Stimulated activated CD8-positive, alpha-beta memory T cell treated with anti-CD3 and anti-CD28 coated beads, Interleukin-12 subunit alpha, Interleukin-12 subunit beta, amount 100 ng/mL, for 24 hours (primary cell): ENCODE data around the gene OR8S1.
"Not testable (repeated sequence)": the region's sequence is repeated elsewhere in the genome, so short reads cannot be mapped to it uniquely, and the experiment has no call there.

Experiments used
- DNase-seq: peaks from one replicate; pipeline ENCODE4 v3.0.0-alpha.2; 2020; ENCODE audit errors: extremely low read depth

The OR8S1 gene

DNA sequence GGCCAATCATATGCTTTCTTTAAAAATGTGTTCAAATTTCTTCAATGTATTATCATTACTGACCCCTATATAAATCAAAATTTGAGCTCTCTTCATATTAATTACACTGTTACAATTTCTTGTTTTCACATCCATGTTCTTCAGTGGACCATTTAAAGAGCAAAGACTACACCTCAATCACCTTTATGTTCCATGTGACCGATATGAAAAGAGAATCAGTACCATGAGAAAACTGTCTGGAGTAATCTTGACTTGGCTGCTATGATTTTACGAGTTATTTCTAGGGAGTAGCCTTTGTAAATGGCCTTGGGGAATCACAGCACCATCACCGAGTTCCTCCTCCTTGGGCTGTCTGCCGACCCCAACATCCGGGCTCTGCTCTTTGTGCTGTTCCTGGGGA lies at the start of gene OR8S1:
Gene OR8S1 (plus strand): TSS at position 301 of the 400 bp plus-strand sequence. CDS start 0 bp downstream, at position 301.
- no peak for DNase-seq

DNA sequence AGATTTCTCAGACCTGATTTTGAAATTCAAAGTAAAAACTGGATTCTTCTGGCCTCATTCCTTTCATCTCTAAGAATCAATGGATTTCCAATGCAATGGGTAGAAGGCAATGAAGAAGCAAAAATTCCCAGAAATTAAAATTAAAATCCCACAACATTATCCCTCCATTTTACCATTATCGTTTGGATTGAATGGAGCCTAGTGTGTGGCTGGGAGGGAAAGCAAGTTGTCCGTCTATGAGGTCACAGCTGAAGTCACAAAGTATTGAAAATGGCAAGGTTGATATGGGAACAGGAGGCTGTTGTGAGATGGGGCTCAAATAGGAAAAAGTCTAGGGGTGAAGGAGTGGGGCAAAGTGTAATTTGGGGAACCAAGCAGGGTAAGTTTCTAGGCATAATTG lies 43.2 kb upstream of the OR8S1 start, which contains the start of gene C12orf54:
Gene C12orf54 (plus strand): TSS at position 301 of the 400 bp plus-strand sequence. CDS start 799 bp downstream, outside the sequence.
- no peak for DNase-seq

DNA sequence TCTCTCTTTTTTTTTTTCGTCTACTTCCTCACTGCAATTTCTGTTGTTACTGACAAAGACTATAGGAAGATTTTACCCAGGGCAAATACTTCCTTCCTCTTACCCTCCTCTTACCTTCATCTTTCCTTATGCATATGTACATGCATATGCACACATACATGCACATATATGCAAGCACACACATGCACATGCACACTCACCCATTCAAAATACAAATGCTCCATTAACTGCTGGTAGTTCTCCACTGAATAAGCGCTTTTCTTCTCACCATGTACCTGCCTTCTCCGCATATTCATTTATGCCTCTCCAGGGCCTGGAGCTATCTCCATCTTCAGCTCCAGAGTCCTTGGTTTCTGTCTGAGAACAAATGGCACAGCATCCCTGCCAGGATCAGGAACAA lies 42.5 kb upstream of the OR8S1 start:
- DNase-seq: no peak

- DNase-seq: no peak
Observed at GRCh38 chr12:48486261-48486660, 39.2 kb upstream of the OR8S1 start.

DNA sequence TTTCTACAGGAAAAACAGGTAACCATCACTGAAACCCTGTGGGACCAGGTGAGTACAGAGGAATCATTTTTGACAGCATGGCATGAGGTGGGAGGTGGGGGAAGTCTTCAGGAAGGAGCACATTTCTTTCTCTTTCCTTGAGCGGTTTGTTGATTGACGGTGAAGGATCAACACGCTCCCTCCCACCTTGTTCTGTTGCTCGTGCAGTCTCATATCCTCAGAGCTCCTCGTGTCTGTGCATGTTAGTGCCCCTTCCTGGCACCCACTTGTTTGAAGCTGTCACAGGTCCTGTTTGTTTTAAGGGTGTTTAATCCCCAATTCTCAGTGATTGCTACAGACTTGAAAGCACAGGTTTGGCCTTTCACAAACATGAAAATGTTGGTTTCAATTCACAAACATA lies 38.8 kb upstream of the OR8S1 start:
- no peak for DNase-seq

- no peak for DNase-seq
Observed at GRCh38 chr12:48489012-48489411, 36.4 kb upstream of the OR8S1 start.

- not testable (repeated sequence) for DNase-seq
Observed at GRCh38 chr12:48489456-48489855, 36.0 kb upstream of the OR8S1 start.

GRCh38 chr12:48500281-48500680 lies 25.2 kb upstream of the OR8S1 start:
- DNase-seq: not testable (repeated sequence)

DNA sequence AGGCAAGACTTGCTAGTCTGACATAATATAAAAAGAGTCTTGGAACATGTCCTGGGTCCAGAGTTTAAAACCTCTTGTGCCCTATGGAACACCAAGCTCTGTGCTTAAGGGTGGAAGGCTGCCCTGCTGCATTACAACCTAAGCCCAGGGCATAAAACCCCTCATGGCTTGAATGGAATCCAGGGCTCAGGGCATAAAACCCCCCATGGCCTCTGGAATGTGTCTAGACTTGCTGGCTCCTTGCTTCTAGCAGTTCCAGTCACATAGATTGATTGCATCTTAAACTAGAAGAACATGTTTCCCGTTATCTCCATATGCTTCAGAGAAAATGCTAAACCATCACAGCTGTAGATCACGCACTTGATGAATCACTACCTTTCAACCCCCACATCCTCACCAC lies 18.6 kb upstream of the OR8S1 start:
- DNase-seq: not testable (repeated sequence)

- DNase-seq: no peak
Observed at GRCh38 chr12:48508987-48509386, 16.4 kb upstream of the OR8S1 start.

DNA sequence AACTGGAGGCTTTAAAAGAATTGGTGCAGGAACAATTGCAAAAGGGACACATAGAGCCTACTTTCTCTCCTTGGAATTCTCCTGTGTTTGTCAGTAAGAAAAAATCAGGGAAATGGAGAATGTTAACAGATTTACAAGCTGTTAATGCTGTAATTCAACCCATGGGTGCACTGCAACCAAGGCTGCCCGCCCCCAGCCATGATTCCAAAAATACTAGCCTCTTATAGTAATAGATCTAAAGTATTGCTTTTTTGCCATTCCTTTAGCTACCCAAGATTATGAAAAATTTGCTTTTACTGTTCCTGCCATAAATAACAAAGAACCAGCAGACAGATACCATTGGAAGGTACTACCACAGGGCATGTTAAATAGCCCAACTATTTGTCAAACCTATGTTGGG lies 15.3 kb upstream of the OR8S1 start:
- no peak for DNase-seq

DNA sequence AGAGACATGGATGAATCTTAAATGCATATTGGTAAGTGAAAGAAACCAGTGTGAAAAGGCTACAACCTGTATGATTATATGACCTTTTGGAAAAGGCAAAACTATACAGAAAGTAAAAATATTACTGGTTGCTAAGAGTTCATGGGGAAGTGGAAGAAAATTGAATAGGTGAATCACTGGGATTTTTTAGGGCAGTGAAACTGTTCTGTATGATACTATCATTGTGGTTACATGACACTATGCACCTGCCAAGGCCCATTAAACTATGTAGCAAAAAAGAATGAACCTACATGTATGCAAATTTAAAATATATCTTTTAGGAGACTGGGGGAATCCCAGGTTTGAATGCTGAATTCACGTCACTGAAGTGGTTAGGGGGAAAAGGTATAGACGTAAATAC lies 12.6 kb upstream of the OR8S1 start:
- DNase-seq: no peak

DNA sequence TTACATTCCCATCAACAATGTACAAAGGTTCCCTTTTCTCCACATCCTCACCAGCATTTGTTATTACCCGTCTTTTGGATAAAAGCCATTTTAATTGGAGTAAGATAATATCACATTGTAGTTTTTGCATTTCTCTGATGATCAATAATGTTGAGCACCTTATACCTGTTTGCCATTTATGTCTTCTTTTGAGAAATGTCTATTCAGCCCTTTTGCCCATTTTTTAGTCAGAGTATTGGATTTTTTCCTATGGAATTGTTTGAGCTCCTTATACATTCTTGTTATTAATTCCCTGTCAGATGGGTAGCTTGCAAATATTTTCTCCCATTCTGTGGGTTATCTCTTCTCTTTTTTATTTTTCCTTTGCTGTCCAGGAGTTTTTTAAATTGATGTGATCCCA lies 10.7 kb upstream of the OR8S1 start:
- DNase-seq: no peak

DNA sequence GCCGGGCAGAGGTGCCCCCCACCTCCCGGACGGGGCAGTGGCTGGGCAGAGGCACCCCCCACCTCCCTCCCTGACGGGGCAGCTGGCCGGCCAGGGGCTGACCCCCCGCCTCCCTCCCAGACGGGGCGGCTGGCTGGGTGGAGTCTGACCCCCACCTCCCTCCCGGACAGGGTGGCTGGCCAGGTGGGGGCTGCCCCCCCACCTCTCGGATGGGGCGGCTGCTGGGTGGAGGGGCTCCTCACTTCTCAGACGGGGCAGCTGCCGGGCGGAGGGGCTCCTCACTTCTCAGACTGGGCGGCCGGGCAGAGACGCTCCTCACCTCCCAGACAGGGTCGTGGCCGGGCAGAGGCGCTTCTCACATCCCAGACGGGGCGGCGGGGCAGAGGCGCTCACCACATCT lies 5.1 kb upstream of the OR8S1 start:
- DNase-seq: not testable (repeated sequence)

DNA sequence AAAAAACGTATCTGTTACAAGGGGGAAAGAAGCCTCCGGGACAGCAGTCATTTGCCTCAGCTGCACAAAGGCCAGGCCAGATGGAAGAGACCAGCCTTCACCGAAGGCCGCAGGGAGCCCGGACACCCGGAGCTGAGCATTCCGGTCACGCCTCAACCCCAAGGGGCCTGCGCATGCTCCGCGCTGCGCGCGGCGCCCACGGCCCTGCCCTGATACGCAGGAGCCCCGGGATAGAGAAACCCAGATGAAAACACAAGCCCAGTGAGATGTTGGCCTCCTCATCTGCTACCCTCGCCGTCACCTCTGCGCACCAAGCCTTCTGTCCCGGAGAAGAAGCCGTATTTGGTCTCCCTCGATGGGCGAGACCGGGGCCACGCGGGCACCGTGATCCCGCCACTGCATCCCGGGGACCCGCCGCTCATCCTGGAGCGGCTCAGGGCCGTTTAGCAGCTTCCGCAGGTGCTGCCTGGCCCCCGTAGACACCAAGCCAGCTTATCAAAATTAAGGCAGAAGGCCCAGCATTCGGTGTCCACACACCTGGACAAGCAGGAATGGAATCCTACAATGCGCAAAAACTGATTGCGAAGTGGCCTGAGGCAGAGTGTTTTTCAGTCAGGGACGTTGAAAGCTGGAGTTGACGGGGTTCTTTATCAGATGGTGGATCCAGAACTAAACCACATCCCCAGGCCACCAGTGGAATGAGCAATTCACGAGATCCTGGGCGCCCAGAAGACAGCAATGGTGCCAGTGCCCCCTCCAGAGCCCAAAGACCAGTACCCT lies 2.6 kb downstream of the OR8S1 start:
- DNase-seq: no peak

DNA sequence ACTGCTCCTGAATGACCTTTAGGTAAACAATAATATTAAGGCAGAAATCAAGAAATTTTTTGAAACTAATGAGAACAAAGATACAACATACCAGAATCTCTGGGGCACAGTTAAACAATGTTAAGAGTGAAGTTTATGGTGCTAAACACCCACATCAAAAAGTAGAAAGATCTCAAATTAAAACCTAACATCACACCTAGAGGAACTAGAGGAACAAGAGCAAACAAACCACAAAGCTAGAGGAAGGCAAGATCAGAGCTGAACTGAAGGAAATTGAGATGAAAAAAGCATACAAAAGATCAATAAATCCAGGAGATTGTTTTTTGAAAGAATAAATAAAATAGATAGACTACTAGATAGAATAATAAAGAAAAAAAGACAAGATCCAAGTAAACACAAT lies 7.2 kb downstream of the OR8S1 start:
- no peak for DNase-seq

DNA sequence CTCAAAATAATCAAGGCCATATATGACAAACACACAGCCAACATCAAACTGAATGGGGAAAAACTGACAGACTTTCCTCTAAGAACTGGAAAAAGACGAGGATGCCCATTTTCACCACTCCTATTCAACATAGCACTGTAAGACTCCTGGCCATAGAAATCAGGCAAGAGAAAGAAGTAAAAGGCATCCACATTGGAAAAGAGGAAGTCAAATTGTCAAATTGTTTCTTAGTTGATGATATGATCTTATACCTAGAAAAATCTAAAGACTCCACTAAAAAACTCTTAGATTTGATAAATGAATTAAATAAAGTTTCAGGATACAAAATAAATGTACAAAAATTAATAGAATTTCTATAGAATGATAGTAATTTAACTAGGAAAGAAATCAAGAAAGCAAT lies 11.2 kb downstream of the OR8S1 start:
- no peak for DNase-seq

DNA sequence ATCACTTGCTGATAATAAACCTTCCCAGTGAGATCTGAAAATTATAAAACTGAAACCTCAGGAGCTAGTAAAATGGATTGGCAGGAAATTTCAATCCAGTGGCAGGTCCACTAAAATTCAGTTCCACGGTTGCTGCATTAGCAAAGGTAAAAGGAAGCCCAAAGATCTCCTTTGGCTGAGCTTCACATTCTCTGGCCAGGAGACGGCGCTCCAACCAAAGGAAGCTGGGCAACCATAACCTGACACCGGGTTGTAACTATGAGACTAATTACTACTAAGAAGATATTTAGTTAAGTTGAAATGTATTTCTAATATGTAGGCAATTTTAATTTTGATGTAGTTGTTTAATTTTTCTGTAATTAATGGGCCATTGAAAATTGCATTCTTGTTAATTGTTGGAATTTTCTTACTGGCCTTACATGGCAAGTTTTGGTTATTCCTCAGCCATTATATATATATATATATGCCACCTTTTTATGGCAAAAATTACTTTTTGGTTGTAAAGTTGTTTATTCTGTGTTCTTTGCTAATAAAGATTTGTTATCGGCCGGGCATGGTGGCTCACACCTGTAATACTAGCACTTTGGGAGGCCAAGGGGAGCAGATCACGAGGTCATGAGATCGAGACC lies 17.0 kb downstream of the OR8S1 start:
- no peak for DNase-seq

DNA sequence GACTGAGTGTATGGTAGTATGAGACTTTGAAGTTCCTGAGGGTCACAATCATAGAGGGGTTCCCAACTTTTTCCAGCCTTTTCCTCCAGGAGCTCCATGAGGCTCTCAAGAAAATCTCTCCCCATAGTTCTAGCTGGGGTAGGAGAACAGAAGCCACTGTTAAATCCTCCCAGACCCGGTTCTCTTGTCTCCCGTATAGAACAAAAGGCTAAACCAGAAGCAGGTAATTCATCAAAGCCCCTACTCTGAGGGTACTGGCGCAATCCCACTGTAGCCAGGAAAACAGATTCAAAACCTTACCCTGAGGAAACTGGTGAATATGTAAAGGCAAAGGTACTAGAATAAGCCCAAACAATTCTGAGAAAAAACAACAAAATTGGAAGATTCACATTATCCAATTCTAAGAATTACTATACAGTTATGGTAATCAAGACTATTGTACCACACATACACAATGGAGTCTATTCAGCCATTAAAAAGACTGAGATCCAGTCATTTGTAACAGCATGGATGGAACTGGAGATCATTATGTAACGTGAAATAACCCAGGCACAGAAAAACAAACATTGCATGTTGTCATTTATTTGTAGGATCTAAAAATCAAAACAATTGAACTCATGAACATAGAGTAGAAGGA lies 20.5 kb downstream of the OR8S1 start:
- no peak for DNase-seq

DNA sequence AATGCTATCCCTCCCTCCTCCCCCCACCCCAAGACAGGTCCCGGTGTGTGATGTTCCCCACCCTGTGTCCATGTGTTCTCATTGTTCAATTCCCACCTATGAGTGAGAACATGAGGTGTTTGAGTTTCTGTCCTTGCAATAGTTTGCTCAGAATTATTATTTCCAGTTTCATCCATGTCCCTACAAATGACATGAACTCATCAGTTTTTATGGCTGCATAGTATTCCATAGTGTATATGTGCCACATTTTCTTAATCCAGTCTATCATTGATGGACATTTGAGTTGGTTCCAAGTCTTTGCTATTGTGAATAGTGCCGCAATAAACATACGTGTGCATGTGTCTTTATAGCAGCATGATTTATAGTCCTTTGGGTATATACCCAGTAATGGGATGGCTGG lies 21.6 kb downstream of the OR8S1 start:
- DNase-seq: not testable (repeated sequence)

DNA sequence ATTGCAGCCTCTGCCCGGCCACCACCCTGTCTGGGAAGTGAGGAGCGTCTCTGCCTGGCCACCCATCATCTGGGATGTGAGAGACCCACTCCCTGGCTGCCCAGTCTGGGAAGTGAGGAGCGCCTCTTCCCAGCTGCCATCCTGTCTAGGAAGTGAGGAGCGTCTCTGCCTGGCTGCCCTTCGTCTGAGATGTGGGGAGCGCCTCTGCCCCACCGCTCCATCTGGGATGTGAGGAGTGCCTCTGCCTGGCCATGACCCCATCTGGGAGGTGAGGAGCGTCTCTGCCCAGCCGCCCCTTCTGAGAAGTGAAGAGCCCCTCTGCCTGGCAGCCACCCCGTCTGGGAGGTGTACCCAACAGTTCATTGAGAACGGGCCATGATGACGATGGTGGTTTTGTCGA lies 26.2 kb downstream of the OR8S1 start:
- not testable (repeated sequence) for DNase-seq

DNA sequence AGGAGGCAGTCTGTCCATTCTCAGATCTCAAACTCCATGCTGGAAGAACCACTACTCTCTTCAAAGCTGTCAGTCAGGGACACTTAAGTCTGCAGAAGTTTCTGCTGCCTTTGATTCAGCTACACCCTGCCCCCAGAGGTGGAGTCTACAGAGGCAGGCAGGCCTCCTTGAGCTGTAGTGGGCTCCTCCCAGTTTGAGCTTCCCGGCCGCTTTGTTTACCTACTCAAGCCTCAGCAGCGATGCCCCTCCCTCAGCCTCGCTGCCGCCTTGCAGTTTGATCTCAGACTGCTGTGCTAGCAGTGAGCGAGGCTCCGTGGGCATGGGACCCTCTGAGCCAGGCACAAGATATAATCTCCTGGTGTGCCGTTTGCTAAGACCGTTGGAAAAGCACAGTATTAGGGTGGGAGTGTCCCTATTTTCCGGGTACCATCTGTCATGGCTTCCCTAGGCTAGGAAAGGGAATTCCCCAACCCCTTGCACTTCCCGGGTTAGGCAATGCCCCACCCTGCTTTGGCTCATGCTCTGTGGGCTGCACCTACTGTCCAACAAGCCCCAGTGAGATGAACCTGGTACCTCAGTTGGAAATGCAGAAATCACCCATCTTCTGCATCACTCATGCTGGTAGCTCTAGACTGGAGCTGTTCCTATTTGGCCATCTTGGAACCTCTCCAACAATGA lies 28.4 kb downstream of the OR8S1 start:
- DNase-seq: not testable (repeated sequence)
